COLO668 (cell line): ENCODE data around the gene GPR161.

Experiments used
- DNase-seq: peaks from one replicate; lab custom pipeline; 2025; ENCODE audit not compliant: unreplicated experiment; lab: John Stamatoyannopoulos, UW

The GPR161 gene

DNA sequence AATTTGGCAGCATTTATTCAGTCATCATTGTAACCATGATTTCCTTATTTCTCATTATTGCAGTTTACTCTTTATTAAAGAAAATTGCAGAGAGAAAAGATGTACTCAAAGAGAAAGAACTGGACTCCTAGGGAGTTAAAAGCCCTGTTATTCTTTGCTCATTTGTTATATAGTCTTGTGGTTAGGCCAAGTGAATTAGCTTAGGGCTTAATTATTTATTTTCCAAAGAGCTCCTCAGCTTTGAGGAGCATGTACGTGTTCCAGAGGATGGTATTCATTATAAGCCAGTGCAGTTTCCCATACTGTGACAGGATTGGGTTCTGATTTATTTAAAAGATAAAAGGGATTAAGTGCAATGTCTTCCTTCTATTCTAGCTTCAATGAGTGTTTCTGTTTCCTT is 86.4 kb downstream of the GPR161 start:
- DNase-seq = no peak

DNA sequence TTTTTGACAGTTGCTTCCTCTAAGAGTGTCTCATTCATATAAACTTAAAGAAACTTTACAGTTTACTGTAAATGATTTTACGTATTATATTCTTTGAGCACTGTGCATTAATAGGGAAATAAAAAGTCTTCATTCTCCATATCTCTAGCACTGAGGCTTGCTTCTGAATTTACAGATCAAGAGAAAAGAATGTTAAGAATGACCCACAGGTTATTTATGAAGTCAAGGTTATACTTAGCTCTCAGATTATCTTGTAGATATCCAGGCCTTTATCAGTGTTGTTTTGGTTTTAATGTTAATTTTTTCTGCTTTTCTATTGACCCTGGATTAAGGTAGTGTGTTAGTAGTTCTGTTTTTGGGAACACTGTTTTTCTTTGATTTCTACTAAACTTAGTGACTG is 91.4 kb downstream of the GPR161 start:
- no peak for DNase-seq

- no peak for DNase-seq
These were observed 94.4 kb downstream of the GPR161 start for GRCh38 chr1:168042362-168042761.

- no peak for DNase-seq
These were observed 101.4 kb downstream of the GPR161 start for GRCh38 chr1:168035345-168035744.

GRCh38 chr1:168032029-168032428 is 104.7 kb downstream of the GPR161 start:
- no peak for DNase-seq

DNA sequence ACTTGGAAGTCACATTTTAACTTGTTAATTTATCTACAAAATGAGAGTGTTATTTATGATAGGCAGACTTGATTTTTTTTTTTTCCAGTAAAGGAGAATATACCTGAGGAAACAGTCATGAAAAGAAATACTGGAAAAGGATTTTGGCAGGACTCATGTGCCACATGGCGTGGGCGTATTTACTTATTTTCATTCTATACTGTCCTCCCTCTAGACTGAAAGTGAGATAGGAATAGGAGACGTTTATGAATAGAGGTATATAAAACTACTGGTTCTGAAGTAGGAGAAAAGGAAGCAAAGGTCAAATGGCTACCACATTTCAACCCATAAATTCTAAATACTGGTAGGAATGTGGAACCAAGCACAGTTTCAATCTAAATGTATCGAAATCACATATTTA is 105.1 kb downstream of the GPR161 start:
- no peak for DNase-seq

GRCh38 chr1:168031198-168031597 is 105.5 kb downstream of the GPR161 start:
- no peak for DNase-seq
